Large intestine (tissue), 3 donors: ENCODE results near the gene CABP7. TPM values are rescaled to one million over a fixed set of nuclear protein-coding genes. Genes with fewer than 3 reads are reported as not detected.

Experiments
- DNase-seq, 2 donors: peaks; one replicate each; pipeline versions ENCODE4 v3.0.0 to v3.0.0-alpha.2; 2013
- H3K27ac ChIP-seq: one replicate; pipeline ENCODE4 v1.5.1; 2013; ENCODE audit warnings: low read length
- H3K27me3 ChIP-seq: 2 replicates; pipeline ENCODE4 v1.6.1; 2013; ENCODE audit warnings: low read length; ENCODE audit not compliant: control insufficient read depth, insufficient read depth
- H3K36me3 ChIP-seq: 2 replicates; pipeline ENCODE4 v1.6.1; 2013; ENCODE audit warnings: low read length; ENCODE audit not compliant: control insufficient read depth, insufficient read depth
- H3K4me1 ChIP-seq: one replicate; pipeline ENCODE4 v1.6.1; 2013; ENCODE audit warnings: low read length; ENCODE audit not compliant: control insufficient read depth, insufficient read depth
- H3K4me3 ChIP-seq: one replicate; pipeline ENCODE4 v1.5.1; 2013; ENCODE audit warnings: low read length
- H3K9me3 ChIP-seq: one replicate; pipeline ENCODE4 v1.6.1; 2013; ENCODE audit warnings: mild to moderate bottlenecking, low read depth, low read length, moderate library complexity; ENCODE audit not compliant: control insufficient read depth
- WGBS: methylation state at CpG from one replicate; pipeline ENCODE4 v1.1.5; 2013; ENCODE audit warnings: low lambda C conversion rate; ENCODE audit not compliant: insufficient coverage; 5-methylcytosine and 5-hydroxymethylcytosine counted together
- polyA plus RNA-seq: library from polyadenylated mRNA; unstranded; fragments of 120-200 nt; gene quantifications from one replicate; pipeline ENCODE4 v1.2.1, GENCODE V29; 2013

Gene CABP7
- polyA plus RNA-seq, 1 donor: 5.2 TPM

- no CpG with 5 or more reads among the region's 9 CpGs for WGBS
- no peak for DNase-seq
- H3K27me3 ChIP-seq: no peaks in the 10 kb centered on the region
- H3K4me1 ChIP-seq: no peaks in the 10 kb centered on the region
- H3K27ac ChIP-seq: no peak overlapping the region
- H3K4me3 ChIP-seq: no peak overlapping the region
- H3K9me3 ChIP-seq: no peaks in the 10 kb centered on the region
- H3K36me3 ChIP-seq: peaks cover 44% of the 10 kb centered on the region
These were observed 29.3 kb upstream of the CABP7 start for GRCh38 chr22:29690476-29690875.

GRCh38 chr22:29691636-29692326, 28.0 kb upstream of the CABP7 start:
- Histone ChIP-seq H3K36me3 (peaks cover 44% of the 10 kb centered on the region), H3K9me3 (no peaks in the 10 kb centered on the region), H3K4me3 (no peak overlapping the region), H3K4me1 (no peaks in the 10 kb centered on the region), H3K27me3 (no peaks in the 10 kb centered on the region), H3K27ac (no peak overlapping the region)
- WGBS: no CpG with 5 or more reads among the region's 13 CpGs
- no peak for DNase-seq

- Histone ChIP-seq H3K4me3 (no peak overlapping the region), H3K9me3 (no peaks in the 10 kb centered on the region), H3K36me3 (peaks cover 46% of the 10 kb centered on the region), H3K4me1 (no peaks in the 10 kb centered on the region), H3K27me3 (no peaks in the 10 kb centered on the region), H3K27ac (no peak overlapping the region)
- no CpG with 5 or more reads among the region's 4 CpGs for WGBS
- no peak for DNase-seq
These were observed 27.5 kb upstream of the CABP7 start for GRCh38 chr22:29692327-29692640.

GRCh38 chr22:29693161-29693560, 26.6 kb upstream of the CABP7 start:
- Histone ChIP-seq H3K27ac (no peak overlapping the region), H3K9me3 (no peaks in the 10 kb centered on the region), H3K27me3 (no peaks in the 10 kb centered on the region), H3K36me3 (peaks cover 46% of the 10 kb centered on the region), H3K4me3 (no peak overlapping the region), H3K4me1 (no peaks in the 10 kb centered on the region)
- no CpG with 5 or more reads among the region's 8 CpGs for WGBS
- no peak for DNase-seq

- Histone ChIP-seq H3K36me3 (peaks cover 43% of the 10 kb centered on the region), H3K4me3 (no peak overlapping the region), H3K27me3 (no peaks in the 10 kb centered on the region), H3K27ac (no peak overlapping the region), H3K9me3 (no peaks in the 10 kb centered on the region), H3K4me1 (no peaks in the 10 kb centered on the region)
- no CpG with 5 or more reads among the region's 9 CpGs for WGBS
- no peak for DNase-seq
These were observed 26.1 kb upstream of the CABP7 start for GRCh38 chr22:29693671-29694070.

- WGBS: no CpG with 5 or more reads among the region's 33 CpGs
- H3K4me1 ChIP-seq: no peaks in the 10 kb centered on the region
- peaks cover under 1% of the 10 kb centered on the region for H3K27me3 ChIP-seq
- no peak overlapping the region for H3K4me3 ChIP-seq
- DNase-seq: no peak
- H3K36me3 ChIP-seq: peaks cover 43% of the 10 kb centered on the region
- no peak overlapping the region for H3K27ac ChIP-seq
- no peaks in the 10 kb centered on the region for H3K9me3 ChIP-seq
These were observed 24.5 kb upstream of the CABP7 start for GRCh38 chr22:29695129-29695926.

GRCh38 chr22:29697853-29698598, 21.8 kb upstream of the CABP7 start:
- peaks cover 23% of the 10 kb centered on the region for H3K27me3 ChIP-seq
- DNase-seq: no peak
- WGBS: 100% methylated on average over 1 of the region's 16 CpGs

GRCh38 chr22:29700206-29700899, 19.4 kb upstream of the CABP7 start:
- H3K4me1 ChIP-seq: peaks cover 31% of the 10 kb centered on the region
- H3K27me3 ChIP-seq: peaks cover 37% of the 10 kb centered on the region
- no peaks in the 10 kb centered on the region for H3K9me3 ChIP-seq
- H3K27ac ChIP-seq: no peak overlapping the region
- no peak for DNase-seq
- H3K4me3 ChIP-seq: no peak overlapping the region
- peaks cover 14% of the 10 kb centered on the region for H3K36me3 ChIP-seq
- WGBS: no CpG with 5 or more reads among the region's 19 CpGs

More at GRCh38 chr22:29697853-29698598, 21.8 kb upstream of the CABP7 start:
- peaks cover 24% of the 10 kb centered on the region for H3K4me1 ChIP-seq
- no peak overlapping the region for H3K27ac ChIP-seq
- no peak overlapping the region for H3K4me3 ChIP-seq
- no peaks in the 10 kb centered on the region for H3K9me3 ChIP-seq
- H3K36me3 ChIP-seq: peaks cover 35% of the 10 kb centered on the region

- no CpG with 5 or more reads among the region's 9 CpGs for WGBS
These were observed 19.0 kb upstream of the CABP7 start for GRCh38 chr22:29700900-29701154.

More at GRCh38 chr22:29700900-29701154, 19.0 kb upstream of the CABP7 start:
- no peak overlapping the region for H3K4me3 ChIP-seq
- H3K4me1 ChIP-seq: peaks cover 31% of the 10 kb centered on the region
- H3K36me3 ChIP-seq: peaks cover 10% of the 10 kb centered on the region
- H3K27me3 ChIP-seq: peaks cover 37% of the 10 kb centered on the region
- H3K9me3 ChIP-seq: no peaks in the 10 kb centered on the region
- no peak for DNase-seq
- peak overlapping the region; percentile 11 for H3K27ac ChIP-seq
